HG03442 (cell line): Measurements from ENCODE around the gene PSMB8.

Experiments
- ATAC-seq: cut with Tn5 transposase; IDR thresholded peaks from one replicate; pipeline ENCODE4 v1.9.1; 2021; ENCODE audit warnings: mild to moderate bottlenecking, moderate library complexity; ENCODE audit not compliant: unreplicated experiment

The PSMB8 gene

GRCh38 chr6:32857156-32857891 lies 13.5 kb upstream of the PSMB8 start:
- no peak for ATAC-seq

DNA sequence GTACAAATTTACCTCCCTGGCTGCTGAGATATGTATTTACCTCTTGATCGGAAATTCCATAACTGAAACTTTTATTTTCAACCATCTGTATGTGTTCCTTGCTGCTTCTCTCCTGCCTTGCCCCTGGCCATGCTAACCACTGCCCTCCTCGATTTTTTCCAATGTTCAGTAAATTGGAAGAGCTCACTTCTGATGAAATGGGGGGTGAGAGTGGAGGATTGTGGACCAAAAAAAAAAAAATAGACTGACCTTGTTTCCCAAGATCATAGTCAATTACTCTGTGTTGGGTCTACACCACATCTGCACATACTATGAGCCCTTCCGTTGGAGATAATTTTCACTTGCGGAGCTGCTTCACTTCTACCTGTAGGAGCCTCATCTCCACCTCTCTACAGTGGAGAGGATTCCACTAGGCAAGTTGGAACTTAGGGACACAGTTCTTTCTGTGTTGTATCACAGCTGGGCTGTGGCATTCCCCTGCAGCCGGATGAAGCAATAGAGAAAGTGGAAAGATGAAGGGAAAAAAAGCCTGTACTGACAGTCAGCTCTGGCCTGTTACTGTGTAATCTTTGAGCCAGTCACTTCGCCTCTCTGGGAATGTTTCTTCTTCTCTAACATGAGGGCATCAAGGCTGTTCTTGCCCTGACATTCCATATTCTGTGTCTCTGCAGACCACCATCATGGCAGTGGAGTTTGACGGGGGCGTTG lies 11.8 kb upstream of the PSMB8 start:
- ATAC-seq = no peak

- no peak for ATAC-seq
These were observed 10.7 kb upstream of the PSMB8 start for GRCh38 chr6:32854376-32855178.

DNA sequence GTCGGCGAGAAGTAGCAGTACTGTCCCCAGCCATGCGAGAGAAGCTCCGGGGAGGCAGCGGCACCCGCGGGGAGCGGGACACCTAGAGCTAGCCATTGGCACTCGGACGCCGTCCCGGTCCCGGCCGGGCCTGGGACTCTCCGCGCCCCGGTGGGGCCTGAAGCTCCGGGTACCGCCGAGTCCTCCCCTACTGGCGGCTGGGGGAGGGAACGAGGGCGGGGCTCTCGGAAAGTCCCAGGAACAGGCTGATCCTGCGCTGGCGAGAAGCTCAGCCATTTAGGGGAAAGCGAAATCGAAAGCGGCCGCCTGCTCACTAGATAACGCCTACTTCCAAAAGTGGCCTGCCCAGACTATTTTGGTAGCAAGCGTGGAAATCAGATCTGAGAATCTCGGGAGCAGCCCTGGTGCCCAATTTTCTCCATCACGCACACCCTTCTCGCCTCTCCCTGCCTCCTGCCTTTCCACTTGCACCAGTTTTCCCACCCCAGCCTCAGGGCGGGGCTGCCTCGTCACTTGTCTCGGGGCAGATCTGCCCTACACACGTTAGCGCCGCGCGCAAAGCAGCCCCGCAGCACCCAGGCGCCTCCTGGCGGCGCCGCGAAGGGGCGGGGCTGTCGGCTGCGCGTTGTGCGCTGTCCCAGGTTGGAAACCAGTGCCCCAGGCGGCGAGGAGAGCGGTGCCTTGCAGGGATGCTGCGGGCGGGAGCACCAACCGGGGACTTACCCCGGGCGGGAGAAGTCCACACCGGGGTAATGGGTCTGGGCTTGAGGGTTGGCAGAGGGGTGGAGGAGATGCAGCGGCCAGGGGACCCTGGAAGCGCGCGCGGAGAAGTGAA lies 9.9 kb upstream of the PSMB8 start, which contains the start of the genes PSMB9 and TAP1:
Gene PSMB9 (plus strand): TSS at position 652 of the 835 bp plus-strand sequence. CDS start 38 bp downstream, at position 690.
Gene TAP1 (minus strand): TSS at position 164 of the 835 bp plus-strand sequence. CDS start 68 bp downstream, at position 96.
- peak; percentile 75 for ATAC-seq

GRCh38 chr6:32852844-32853540 lies 9.1 kb upstream of the PSMB8 start:
- ATAC-seq = peak; percentile 18

DNA sequence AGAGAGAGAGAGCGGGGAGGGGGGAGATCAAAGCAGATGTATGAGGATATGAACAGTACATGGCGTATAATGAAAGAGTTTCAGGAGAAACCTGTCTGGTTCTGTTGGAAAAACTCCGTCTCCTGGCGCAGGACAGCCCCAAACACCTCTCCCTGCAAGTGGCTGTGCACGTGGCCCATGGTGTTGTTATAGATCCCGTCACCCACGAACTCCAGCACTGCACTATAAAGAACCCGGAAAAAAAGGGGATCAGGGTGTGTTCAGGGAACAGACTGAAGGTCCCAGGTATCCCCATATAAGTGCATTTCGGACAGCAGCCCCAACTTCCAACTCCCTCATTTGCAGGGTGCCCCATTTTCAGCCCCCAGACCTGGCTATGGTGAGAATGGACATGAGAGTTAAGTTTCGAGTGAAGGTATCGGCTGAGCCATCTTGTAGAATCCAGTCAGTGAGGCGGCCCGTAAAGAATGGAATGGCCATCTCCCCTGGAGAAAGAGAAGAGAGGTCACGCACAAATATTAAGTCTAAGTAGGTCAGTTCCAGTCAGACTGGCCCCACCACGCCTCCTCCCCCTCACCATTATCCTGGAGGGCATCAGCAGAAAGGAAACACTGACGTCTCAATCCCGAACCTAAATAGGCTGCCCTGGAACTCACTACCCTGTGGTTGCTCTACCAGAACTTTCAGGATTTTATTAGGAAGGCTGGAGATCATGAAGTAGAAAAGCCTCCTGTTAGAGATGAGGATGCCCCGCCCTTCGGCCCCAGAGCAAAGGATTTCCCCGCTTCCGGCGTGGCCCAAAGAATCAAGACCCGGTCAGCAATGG lies 8.4 kb upstream of the PSMB8 start:
- no peak for ATAC-seq

GRCh38 chr6:32851025-32851424 lies 7.2 kb upstream of the PSMB8 start:
- no peak for ATAC-seq

DNA sequence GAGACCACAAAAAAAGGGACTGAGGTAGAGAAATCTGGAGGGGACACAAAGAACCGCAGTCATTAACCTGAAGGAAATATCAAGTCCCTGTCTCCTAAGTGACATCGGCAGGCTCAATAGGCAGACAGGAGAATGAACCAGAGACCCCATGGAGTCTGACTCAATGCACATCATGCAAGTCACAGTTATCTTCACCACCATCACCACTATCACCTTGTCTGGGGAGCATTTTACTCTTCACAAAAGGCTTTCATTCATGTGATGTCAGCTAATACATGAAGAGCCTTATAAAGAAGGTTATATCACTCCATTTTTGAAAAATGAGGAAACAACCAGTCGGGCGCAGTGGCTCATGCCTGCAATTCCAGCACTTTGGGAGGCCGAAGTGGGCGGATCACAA lies 5.3 kb upstream of the PSMB8 start:
- no peak for ATAC-seq

- ATAC-seq = no peak
These were observed 3.9 kb upstream of the PSMB8 start for GRCh38 chr6:32847795-32848194.

GRCh38 chr6:32847004-32847403 lies 3.2 kb upstream of the PSMB8 start:
- no peak for ATAC-seq

- ATAC-seq = no peak
These were observed 1.6 kb upstream of the PSMB8 start for GRCh38 chr6:32845384-32845884.

DNA sequence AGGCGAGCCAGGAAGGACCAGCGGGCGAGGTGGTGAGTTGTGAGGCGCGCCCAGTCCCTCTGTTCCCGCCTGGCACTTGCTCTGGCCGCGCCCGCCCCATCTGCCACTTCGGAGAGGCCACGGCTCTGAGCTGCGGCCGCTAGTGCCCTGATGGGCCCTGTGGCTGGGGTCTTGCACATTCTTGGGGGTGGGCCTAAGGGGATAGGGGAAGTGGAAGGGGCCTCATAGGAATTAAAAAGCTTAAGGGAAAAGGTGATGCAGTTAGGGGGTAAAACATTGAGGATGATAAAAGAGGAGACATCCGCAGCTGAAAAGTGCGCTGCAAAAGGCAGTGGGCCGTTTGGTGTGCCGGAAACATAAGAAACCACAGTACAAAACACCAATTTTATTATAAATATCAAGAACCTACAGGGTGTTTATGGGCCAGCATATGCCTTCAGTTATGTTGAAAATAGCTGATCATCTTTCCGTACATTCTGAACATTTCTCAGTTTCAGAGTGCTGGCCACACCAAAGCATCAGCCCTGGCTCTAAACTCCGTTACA lies 1.1 kb upstream of the PSMB8 start:
- no peak for ATAC-seq

GRCh38 chr6:32843331-32843978 lies 392 bp downstream of the PSMB8 start:
- ATAC-seq = no peak

- no peak for ATAC-seq
These were observed 1.2 kb downstream of the PSMB8 start for GRCh38 chr6:32842690-32843089.

GRCh38 chr6:32842021-32842650 lies 1.7 kb downstream of the PSMB8 start:
- no peak for ATAC-seq

DNA sequence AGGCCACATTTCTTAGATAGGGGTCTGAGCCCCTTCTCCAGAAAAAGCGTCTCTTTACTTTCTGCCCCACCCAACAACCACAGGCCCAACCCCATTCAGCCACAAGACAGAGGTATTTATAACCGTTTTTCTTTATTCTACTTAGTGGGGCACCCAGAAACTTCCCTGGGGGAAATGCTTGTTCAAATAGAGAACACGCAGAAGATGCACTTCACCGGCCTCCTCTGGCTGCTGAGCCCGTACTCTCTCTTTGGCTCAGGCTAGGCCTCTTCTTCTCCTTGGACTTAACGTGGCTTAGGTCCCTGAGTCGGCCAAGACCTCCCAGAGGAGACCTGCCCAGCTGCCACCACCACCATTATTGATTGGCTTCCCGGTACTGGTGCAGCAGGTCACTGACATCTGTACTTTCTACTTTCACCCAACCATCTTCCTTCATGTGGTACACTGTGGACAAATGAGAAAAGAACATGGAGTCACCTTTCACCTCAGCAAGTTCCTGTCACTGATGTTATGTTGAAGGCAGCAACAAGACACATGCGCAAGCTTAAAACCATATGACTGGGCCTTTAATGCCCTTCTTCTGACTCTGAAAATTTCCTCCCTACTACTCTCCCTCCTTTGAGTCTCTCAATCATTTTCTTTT lies 3.1 kb downstream of the PSMB8 start:
- no peak for ATAC-seq

DNA sequence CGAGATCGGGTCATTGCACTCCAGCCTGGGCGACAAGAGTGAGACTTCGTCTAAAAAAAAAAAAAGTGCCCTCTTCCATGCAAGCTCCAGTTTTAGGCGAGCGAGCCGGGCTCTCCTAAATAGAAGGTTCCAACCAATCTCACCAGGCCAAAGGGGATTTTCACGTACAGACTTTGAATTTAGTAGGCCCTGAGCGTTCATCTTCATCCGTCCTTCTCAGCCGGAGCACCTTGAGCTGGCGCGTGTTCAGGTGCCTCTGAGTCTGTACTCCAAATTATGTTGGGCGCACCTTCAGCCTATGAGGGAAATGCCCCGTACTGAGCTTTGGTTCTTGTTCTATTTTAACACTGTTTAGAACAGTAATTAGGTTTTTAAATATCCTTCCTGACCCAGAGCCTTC lies 4.5 kb downstream of the PSMB8 start:
- ATAC-seq = no peak
